NOMO-1 treated with dmso at 0.1 percent for 144 hours (cell line): ENCODE results near the gene CACNG8.
"Not testable (repeated sequence)": the region's sequence is repeated elsewhere in the genome, so short reads cannot be mapped to it uniquely, and the experiment has no call there.

Experiments used
- DNase-seq: peaks from one replicate; lab custom pipeline; 2025; ENCODE audit not compliant: unreplicated experiment; lab: John Stamatoyannopoulos, UW

Gene CACNG8

DNA sequence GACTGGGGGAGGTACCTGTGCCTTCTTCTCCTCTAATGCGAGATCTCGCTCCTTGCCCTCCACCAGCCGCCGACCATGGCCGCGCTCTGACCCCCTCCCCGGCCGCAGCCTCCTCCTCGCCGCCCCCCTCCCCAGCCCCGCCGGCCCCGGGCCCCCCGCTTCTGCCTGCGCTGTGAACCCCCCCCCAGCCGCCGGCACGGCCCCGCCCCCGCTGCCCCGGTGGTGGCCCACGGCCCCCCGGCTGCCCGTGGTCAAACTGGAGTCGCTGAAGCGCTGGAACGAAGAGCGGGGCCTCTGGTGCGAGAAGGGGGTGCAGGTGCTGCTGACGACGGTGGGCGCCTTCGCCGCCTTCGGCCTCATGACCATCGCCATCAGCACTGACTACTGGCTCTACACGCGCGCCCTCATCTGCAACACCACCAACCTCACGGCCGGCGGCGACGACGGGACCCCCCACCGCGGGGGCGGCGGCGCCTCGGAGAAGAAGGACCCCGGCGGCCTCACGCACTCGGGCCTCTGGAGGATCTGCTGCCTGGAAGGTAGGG is at the start of gene CACNG8:
CACNG8 (plus strand) TSS at position 51 of the 545 bp plus-strand sequence.
- no peak for DNase-seq

DNA sequence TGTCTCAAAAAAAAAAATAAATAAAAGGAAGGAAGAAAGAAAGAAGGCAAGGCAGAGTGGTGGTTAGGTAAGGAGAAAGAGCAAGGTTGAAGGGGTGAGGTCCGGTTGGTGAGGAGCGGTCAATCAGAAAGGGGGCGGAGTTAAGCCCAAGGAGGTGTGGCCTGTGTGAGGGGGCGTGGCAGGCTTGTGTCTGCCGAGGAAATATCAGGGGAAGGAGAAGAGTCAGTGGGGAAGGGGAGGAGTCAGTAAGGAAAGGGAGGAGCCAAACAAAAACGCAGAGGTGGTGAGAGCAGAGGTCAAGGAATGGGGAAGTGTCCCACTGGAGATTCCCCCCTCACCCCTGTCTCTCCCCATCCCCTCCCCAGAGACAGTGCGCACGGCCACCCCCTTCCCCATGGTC is 47.7 kb upstream of the CACNG8 start:
- no peak for DNase-seq

DNA sequence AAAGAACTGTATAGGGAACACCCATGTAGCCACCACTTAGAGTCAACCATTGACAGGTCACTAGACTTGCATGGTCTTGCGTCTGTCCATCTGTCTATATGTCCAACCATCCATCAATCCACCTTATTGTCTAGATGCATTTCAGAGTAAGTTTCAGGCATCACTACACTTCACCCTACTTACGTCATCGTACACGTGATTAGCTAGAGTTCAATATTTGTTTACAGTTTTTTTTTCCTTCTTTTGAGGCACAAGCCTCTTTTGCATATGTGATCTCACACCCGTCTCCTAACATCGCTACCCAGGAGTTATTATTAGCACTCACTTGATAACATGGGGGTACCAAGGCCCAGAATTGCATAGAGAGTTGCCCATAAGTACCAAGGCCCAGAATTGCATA is 46.7 kb upstream of the CACNG8 start:
- no peak for DNase-seq

DNA sequence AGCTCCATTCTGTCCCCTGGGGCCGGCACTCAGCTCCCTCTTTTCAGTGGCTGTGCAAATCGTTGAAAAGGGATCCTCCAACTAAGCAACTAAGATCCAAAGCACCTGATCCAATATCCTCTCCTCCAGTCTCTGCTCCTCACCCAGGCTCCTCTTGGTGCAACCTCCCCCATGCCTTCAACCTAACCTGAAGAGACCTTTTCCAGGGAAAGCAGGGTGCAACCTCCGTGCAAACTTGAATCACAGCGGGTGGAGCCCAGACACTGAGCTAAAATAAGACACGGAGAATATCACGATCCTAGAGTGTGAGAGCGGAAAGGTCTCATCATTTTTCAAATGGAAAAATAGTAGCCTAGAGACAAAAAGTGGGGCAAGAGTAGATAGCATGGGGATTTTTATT is 45.4 kb upstream of the CACNG8 start:
- no peak for DNase-seq

DNA sequence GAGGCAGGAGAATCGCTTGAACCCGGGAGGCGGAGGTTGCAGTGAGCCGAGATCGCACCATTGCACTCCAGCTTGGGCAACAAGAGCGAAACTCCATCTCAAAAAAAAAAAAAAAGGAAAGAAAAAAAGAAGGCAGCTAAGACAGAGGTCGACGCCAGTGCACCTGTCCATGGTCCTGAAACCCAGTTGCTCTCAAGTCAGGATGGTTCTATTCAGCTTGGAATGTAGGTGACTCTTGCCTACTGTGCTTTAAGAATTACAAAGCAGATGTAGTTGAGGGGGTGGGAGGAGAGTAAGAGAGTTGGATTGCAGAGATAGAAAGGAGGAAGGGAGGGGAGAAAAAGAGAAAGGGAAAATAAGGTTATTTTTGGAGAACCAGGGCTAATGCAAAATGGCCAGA is 35.0 kb upstream of the CACNG8 start:
- DNase-seq: peak; percentile 34

DNA sequence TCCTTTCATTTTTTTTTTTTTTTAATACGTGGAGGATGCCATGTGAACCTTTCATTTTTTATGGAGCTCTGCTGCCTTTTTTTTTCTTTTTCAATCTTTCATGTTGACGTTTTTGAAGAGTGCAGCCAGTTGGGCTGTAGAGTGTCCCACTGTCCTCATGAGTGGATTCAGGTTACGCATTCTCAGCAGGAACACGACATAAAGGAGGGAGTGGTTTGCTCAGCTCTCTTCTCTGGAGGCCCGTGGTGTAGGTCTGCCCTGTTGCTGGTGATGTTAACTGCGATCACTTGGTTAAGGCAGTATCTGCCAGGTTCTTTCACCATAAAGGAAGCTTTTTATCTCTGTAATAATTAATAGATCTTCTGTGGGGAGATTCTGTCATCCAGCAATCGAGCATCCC is 26.7 kb upstream of the CACNG8 start:
- DNase-seq: no peak

DNA sequence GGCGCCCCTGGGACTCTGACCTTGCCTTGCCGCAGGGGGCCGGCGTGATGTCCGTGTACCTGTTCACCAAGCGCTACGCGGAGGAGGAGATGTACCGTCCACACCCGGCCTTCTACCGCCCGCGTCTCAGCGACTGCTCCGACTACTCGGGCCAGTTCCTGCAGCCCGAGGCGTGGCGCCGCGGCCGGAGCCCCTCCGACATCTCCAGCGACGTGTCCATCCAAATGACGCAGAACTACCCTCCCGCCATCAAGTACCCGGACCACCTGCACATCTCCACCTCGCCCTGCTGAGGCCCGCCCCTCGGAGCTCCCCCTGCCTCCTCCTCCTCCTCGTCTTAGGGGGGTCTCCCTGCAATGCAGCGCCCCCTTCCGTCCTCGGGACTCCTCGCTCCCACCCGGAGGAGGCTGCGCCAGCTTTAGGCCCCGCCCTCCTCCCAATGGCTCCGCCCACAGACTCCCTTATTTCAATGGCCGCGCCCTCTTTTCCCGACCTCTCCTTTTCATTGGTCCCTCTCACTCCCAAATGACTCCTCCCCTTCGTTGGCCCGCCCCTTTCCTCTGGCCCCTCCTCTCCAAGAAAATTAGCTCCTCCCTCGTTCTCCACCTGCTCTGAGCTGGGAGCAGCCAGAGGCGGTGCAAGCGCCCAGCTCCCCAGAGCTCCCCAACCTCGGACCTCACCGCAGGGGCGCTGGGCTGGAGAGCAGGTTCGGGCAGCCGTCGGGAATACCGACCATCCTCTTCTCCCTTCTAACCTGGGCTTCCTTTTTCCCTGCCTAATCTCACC is 20.5 kb upstream of the CACNG8 start:
- DNase-seq: no peak

DNA sequence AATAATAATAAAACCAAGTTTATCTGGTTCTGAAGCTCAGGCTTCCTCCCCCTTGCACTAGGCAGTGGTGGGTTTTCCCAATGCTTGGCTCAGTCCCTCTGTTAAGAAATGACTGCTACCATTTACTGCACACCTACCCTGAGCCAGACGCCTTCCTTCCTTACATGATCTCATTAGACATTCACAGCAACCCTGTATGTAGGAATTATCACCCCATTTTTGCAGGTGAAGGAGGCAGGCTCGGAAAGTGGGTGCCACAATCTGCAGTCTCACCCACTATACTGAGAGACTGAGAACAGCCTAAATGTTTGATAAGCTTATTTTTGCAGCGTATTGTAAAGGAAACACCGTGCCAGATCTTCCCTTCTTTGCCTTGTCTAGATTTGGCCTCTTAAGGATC is 18.3 kb upstream of the CACNG8 start:
- DNase-seq: no peak

DNA sequence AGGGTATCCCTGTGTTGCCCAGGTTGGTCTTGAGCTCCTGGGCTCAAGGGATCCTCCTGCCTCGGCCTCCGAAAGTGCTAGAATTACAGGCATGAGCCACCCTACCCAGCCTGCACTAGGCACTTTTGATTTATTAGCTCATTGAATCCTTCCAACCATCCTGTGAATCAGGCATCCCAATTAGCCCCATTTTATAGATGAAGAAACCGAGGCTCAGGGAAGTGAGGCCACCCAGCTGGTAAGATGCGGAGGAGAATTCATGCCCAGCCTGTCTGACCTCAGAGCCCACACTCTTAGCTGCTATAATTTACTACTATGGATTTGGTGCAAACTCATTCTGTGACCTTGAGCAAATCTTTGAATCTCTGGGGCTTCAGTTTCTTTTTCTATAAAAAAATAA is 17.8 kb upstream of the CACNG8 start:
- no peak for DNase-seq

DNA sequence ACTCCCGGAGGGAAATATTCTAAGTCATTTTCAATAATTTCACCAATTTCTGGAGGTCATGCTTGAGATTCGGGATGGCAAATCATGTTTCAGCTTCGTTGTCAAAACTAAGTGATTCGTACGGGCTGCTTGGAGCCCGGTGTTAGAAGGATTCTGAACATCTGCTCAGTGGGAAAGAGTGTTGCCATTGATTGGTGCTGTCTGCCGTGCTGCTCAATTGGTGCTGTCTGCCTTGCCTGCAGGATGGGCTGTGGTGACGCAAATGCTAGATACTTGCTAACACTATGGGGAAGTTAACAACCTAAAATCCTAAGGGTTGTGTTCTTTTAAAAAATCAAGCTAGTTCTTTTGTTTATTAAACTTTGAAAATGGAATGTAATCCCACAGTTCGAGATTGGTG is 17.3 kb upstream of the CACNG8 start:
- no peak for DNase-seq

DNA sequence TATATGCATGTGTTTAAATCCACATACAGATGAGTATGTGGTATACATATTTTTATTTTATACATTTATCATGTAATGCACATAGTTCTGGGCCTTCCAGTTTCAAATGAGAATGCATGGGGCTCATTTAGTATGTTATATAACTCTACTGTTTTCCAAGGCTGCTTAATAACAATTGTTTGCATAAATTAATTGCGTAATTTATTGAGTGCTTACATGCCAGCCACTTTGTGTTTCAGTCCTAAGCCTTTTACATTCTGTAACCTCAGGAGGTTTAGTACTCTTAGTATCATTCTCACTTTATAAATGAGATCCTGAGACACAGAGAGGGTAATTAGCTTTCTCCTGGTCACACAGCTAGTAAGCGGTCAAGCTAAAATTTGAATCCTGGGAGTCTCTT is 16.7 kb upstream of the CACNG8 start:
- DNase-seq: no peak

DNA sequence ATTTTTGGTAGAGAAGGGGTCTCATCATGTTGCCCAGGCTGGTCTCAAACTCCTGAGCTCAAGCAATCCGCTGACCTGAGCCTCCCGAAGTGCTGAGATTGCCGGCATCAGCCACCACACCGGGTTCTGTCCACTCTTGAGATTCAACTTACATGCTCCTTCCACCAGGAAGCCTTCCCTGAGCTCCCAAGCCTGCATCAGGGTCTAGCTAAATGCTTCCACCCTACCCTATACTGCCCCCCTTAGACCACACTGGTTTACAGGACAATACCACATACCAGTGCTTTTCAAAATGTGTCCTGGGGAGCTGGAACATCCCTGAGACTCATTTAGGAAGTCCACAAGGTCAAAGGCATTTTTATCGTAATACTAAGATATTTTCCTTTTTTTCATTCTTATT is 15.1 kb upstream of the CACNG8 start:
- no peak for DNase-seq

DNA sequence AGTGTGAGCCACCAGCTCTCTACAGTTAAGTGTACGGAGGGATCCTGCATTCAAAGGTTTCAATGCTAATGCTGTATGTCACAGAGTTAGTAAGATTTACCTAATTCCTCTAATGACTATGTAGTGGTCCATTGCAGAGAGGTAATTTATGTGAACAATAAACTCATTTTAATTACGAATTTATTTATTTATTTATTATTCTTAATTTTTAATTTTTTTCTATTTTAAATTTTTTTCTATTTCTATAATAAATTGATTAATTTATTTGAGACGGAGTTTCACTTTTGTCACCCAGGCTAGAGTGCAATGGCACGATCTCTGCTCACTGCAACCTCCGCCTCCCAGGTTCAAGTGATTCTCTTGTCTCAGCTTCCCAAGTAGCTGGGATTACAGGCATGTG is 14.1 kb upstream of the CACNG8 start:
- not testable (repeated sequence) for DNase-seq

DNA sequence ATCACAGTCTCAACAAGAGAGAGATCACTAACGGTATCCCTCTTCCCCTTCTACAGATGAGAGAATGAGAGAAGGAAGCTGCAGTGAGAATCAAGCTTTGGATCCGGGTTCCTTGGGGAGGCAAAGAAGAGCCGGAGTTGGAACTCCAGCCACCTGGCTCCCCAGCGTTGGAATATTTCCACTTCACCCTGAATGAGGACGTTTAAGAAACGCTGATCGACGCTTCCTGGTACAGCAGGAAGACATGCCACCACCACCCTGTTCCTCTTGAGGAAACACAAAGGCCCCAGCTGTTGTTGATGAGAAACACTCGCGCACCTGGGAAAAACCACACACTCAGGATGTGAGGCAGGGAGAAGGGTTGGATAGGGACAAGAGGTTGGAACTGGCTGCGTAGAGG is 11.3 kb upstream of the CACNG8 start:
- DNase-seq: no peak

DNA sequence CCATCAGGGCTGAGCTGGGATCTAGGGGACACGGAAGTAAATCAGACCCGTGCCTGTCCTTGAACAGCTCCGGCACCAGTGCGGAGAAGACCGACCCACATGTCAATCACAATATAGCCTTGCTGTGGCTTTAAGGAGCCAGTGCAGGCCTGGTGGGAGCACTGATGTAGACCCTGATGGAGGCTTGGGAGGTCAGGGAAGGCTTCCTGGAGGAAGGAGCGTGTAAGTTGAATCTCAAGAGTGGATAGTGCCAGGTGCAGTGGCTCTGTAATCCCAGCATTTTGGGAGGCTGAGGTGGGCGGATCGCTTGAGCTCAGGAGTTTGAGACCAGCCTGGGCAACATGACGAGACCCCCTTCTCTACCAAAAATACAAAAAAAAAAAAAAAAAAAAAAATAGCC is 10.8 kb upstream of the CACNG8 start:
- DNase-seq: no peak

DNA sequence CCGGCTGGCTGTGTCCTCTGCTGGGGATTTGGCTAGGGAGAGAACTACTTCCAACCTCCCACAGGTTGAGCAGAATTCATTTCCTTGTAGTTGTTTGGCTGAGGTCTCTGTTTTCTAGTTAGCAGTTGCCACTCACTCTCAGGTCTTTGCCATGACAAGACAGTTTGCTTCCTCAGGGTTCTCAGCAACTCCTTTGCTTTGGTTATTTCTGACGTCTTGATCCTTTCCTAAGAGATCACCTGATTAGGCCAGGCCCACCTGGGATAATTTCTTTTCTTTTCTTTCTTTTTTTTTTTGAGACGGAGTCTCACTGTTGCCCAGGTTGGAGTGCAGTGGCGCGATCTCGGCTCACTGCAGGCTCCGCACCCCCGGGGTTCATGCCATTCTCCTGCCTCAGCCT is 9.4 kb upstream of the CACNG8 start:
- DNase-seq: no peak

DNA sequence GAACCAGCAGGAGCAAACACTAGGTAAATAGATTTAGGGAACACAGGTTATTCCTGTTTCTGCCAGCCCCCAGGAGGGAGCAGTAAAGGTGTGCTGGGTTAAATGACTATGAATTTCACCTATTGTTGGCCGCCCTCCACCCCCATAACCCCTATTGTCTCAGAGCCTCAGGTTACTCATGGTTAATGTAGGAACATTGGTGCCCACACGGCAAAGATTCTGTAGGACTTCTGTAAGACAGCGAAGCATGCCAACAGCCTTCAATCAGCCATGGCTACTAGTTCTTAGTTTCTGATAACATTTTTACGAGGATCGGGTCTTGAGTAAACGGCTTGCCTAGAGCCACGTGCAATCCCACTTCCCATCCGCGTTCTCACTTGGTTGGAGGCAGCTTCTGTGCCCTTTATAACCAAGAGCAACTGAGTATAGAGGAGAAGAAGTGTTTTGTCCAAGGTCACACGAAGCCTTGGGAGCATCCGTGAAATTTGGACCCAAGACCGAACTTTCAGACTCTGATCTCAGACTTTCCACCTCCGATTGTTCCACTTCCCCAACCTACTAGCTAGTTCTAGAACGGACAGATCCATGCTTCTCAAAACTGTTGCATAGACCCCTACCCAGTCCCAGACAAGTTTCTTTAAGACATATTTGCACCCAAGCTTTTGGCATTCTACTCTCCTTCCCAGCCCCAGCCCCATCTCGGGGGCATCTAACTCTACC is 5.1 kb upstream of the CACNG8 start:
- DNase-seq: no peak

DNA sequence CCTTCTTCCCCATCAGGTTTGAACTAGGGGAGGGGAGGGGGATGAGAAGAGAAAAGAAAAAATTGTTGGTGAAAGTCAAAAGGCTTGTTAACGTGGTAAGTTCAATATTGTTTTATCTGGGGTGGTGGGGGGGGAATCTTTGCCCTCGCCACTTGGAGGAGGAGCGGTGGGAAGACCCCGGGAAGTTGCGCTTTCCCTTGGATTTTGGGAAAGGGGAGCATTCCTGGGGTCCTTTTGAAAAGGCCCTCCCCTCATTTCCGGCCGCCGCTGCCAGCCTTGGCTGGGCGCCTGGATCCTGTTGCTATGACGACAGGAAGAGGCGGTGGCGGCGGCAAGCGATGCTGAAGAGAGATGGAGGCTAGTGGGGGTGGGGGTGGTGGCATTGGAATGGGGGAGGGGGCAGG is 4.6 kb upstream of the CACNG8 start:
- DNase-seq: no peak

DNA sequence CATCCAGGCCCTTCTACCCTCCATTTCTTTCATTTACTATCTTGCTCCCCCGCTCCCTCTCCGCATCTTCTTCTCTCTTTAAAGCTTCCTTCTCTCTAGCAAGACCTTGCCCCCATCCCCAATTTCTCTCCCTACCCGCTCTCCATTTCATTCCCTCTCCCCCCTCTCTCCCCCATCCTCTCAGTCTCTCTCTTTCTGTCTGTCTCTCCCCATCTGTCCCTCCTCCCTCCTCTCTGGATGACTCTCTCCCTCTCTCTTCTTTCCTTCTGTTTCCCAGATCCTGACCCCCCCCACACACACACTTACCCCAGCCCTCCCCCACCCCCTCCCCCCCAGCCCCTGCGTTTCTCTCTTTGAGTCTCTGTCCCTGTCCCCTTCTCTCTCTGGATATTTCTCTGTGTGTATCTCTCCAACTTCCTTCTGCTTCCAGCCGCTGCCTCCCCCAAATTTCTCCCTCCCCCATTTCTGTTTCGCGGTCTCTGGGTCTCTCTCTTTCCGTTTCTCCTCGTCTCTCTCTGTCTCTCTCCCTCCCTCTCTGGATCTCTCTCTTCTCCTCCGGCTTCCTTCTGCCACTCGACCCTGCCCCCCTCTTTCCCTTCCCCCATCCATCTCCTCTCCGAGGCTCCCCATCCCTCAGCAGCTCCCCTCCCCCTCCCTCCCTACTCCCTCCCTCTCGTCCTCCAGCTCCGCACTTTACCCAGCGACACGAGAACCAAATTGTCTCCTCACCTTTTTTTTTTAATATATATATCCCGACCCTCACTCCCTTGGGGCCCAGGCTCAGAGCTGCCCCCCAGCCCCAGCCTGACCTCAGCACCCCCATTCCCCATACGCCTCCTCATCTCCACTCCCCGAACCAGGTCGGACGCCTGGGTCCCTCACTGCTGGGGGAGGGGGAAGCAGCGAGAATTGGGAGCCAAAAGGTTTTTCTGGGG is 3.6 kb upstream of the CACNG8 start:
- DNase-seq: no peak

DNA sequence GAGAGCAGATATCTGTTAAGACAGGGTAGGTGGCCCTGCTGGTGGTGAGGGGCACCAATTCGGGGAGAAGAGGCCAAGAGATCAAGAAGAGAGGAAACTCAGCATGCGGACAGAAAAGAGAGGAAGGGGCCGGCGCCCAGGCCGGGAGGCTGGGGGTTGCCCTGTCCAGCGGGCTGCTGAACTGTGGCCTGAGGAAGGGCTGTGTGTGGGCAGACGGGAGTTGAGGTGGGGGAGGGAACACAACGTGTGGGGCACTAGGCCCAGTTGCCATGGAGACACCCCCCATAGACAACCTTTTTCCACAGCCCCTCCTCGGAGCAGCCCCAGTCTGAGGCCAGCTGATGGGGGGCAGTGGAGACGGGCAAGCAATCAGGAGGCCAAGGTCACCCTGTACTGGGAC is 2.5 kb upstream of the CACNG8 start:
- no peak for DNase-seq

DNA sequence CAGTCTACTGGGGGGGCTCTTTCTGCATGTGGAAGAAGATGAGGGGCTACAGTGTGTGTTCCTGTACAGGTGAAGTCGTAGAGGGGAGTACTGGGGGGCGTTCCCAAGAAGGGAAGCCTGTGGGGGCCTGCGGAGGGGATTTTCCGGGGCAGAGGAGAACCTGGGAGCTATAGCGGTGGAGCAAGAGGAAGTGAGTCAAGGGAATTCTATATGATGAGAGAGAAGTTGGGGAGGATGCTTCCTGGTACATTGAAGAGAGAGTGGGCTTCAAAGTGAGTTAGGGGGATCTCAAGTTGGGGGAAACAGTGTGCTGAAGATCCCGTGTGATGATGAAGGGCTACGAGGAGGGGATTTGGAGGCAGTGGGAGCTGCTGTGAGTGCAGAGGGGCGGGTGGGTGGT is 1.9 kb upstream of the CACNG8 start:
- no peak for DNase-seq
